ENCODE data around the gene ZNF783.

DNA sequence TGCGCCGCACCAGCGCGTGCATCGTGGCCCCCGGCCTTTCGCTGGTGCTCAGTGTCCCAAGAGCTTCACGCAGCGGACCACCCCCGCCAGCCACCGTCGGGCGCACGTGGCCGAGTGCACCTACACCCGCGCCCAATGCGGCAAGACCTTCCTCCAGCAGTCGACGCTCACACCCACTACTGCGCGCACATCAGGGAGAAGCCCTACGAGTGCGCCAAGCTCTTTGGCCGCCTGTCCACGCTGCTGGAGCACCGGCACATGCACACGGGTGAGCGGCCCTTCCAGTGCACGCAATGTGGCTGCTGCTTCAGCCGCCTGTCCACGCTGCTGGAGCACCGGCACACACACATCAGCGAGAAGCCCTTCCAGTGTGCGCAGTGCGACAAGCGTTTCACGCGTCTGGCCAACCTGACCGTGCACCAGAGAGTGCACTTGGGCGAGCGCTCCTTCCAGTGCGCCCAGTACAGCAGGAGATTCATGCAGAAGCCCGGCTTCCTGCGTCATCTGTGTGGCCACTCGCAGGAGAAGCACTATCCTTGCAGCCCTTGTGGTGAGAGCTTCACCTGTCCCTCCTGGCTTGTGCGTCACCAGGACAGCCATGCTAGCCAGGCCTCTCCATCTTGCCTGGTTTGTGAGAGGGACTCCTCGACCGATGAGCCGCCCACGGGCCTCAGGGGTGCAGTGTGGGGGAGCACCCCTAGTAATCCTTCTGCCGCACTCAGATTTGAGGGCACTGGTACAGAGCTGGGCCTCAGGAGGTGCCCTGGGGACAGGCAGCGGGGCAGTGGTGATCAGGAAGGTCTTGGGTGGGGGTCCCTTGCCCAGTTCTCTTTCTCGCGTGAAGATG is 32.9 kb downstream of the ZNF783 start:
- TF ChIP-seq POLR2A (IDR thresholded peaks at IDR 0.05; ENCODE audit: low read depth, low read length) = no peak
- no peak for TF ChIP-seq POLR2AphosphoS5 (IDR thresholded peaks at IDR 0.05; ENCODE audit: low read depth, low read length)
- no peak for TF ChIP-seq TAF1 (IDR thresholded peaks at IDR 0.05; ENCODE audit: borderline replicate concordance, low read depth, low read length)

Data from GM12892 (cell line).